Mammary epithelial cell (primary cell): ENCODE measurements around the gene TFCP2.

ENCODE experiments used
- CTCF ChIP-seq, 2 donors: IDR thresholded peaks in 1 of 2; conservative IDR thresholded peaks in 1 of 2; 2 replicates each; pipeline ENCODE4 v1.5.1; 2011 to 2012; ENCODE audit warnings: inconsistent platforms in 2 of 2, low read length in 2 of 2, mild to moderate bottlenecking in 2 of 2, control low read depth in 1 of 2, low read depth in 1 of 2; ENCODE audit not compliant: insufficient read depth in 1 of 2; ENCODE audit errors: extremely low read depth in 1 of 2
- EZH2 ChIP-seq: IDR thresholded peaks from 2 replicates; pipeline ENCODE4 v1.6.1; 2012; ENCODE audit warnings: low read length, inconsistent platforms, borderline replicate concordance

GRCh38 chr12:51090705-51091229 lies 82.2 kb downstream of the TFCP2 start:
- TF ChIP-seq EZH2, result no peak
- no peak for TF ChIP-seq CTCF (conservative IDR thresholded peaks at IDR 0.05 in 1 of 2, IDR thresholded peaks at IDR 0.05 in 1 of 2; ENCODE audit: extremely low read depth in 1 of 2, insufficient read depth in 1 of 2, low read depth in 1 of 2, low read length in 2 of 2)
